ENCODE data around the gene NUDT9.

GRCh38 chr4:87489678-87490077 is 67.3 kb downstream of the NUDT9 start:
- no peak for TF ChIP-seq CTCF (IDR thresholded peaks at IDR 0.05)
- no peak for TF ChIP-seq KAT7 (CRISPR knock-in tag; IDR thresholded peaks at IDR 0.05; ENCODE audit: borderline replicate concordance)
- no peak for TF ChIP-seq HMGXB4 (CRISPR knock-in tag; IDR thresholded peaks at IDR 0.05)
- TF ChIP-seq JUN (CRISPR knock-in tag; IDR thresholded peaks at IDR 0.05), result no peak

All from WTC11 (cell line).